SKM-1 (cell line): ENCODE measurements around the gene KREMEN2.
A peak's percentile ranks its signal among the peaks of the same experiment; 100 is the strongest.

Source experiments
- DNase-seq: peaks from one replicate; lab custom pipeline; 2025; ENCODE audit not compliant: unreplicated experiment; lab: John Stamatoyannopoulos, UW

KREMEN2 gene

GRCh38 chr16:2976201-2976600, 12.1 kb downstream of the KREMEN2 start:
- DNase-seq, result no peak

GRCh38 chr16:2976673-2977072, 12.6 kb downstream of the KREMEN2 start:
- DNase-seq, result no peak

GRCh38 chr16:2977440-2977839, 13.4 kb downstream of the KREMEN2 start:
- DNase-seq, result no peak

- no peak for DNase-seq
These were observed 15.7 kb downstream of the KREMEN2 start for GRCh38 chr16:2979669-2980226.

- peak; percentile 86 for DNase-seq
These were observed 16.4 kb downstream of the KREMEN2 start, which contains the start of gene PKMYT1 for GRCh38 chr16:2980227-2981176. TSS of gene PKMYT1 (minus strand) at chr16:2980446. CDS start at chr16:2979657, 789 bp downstream.

GRCh38 chr16:2981177-2981898, 17.3 kb downstream of the KREMEN2 start:
- DNase-seq, result no peak

GRCh38 chr16:2981899-2982250, 17.8 kb downstream of the KREMEN2 start:
- DNase-seq, result no peak

GRCh38 chr16:2982402-2982801, 18.3 kb downstream of the KREMEN2 start:
- no peak for DNase-seq

- peak; percentile 58 for DNase-seq
These were observed 19.6 kb downstream of the KREMEN2 start for GRCh38 chr16:2983706-2984136.

- DNase-seq, result no peak
These were observed 21.4 kb downstream of the KREMEN2 start for GRCh38 chr16:2985462-2985861.

- DNase-seq, result no peak
These were observed 21.8 kb downstream of the KREMEN2 start for GRCh38 chr16:2985893-2986355.

- DNase-seq, result no peak
These were observed 22.6 kb downstream of the KREMEN2 start for GRCh38 chr16:2986623-2987188.

- DNase-seq, result no peak
These were observed 23.2 kb downstream of the KREMEN2 start for GRCh38 chr16:2987286-2987685.

GRCh38 chr16:2987833-2988232, 23.8 kb downstream of the KREMEN2 start:
- DNase-seq, result no peak

GRCh38 chr16:2988590-2989099, 24.6 kb downstream of the KREMEN2 start:
- DNase-seq, result no peak

- no peak for DNase-seq
These were observed 26.8 kb downstream of the KREMEN2 start for GRCh38 chr16:2990891-2991290.

GRCh38 chr16:2991566-2992261, 27.6 kb downstream of the KREMEN2 start:
- no peak for DNase-seq

- DNase-seq, result no peak
These were observed 28.5 kb downstream of the KREMEN2 start for GRCh38 chr16:2992383-2993081.

- DNase-seq, result no peak
These were observed 32.2 kb downstream of the KREMEN2 start for GRCh38 chr16:2996298-2996697.

GRCh38 chr16:2999929-3000328, 35.9 kb downstream of the KREMEN2 start:
- DNase-seq, result no peak
